Stimulated activated CD8-positive, alpha-beta memory T cell treated with anti-CD3 and anti-CD28 coated beads, Interleukin-7, amount 100 ng/mL, for 24 hours (primary cell): Measurements from ENCODE around the gene PCDHB2.
"Not testable (repeated sequence)": the region's sequence is repeated elsewhere in the genome, so short reads cannot be mapped to it uniquely, and the experiment has no call there.

ENCODE experiments used
- DNase-seq: peaks from one replicate; pipeline ENCODE4 v3.0.0-alpha.2; 2020; ENCODE audit warnings: low read depth

Gene PCDHB2

GRCh38 chr5:141135718-141136266 is 41.4 kb downstream of the PCDHB2 start:
- DNase-seq, result no peak

- DNase-seq, result not testable (repeated sequence)
Measured at GRCh38 chr5:141137346-141137745, 42.9 kb downstream of the PCDHB2 start.
